Skeletal muscle satellite cell (primary cell): Measurements from ENCODE around the gene PHPT1.
A peak's percentile ranks its signal among the peaks of the same experiment; 100 is the strongest.
"Not testable (repeated sequence)": the region's sequence is repeated elsewhere in the genome, so short reads cannot be mapped to it uniquely, and the experiment has no call there.

Experiments
- H3K27me3 ChIP-seq: 2 replicates; pipeline ENCODE4 v1.7.0; 2013; ENCODE audit warnings: low read length; ENCODE audit not compliant: control insufficient read depth, insufficient read depth
- H3K36me3 ChIP-seq: 2 replicates; pipeline ENCODE4 v1.7.0; 2013; ENCODE audit warnings: mild to moderate bottlenecking, control low read depth, low read length; ENCODE audit not compliant: insufficient read depth
- H3K4me1 ChIP-seq: 2 replicates; pipeline ENCODE4 v1.7.0; 2013; ENCODE audit warnings: low read length; ENCODE audit not compliant: control insufficient read depth, insufficient read depth
- H3K4me2 ChIP-seq: 2 replicates; pipeline ENCODE4 v1.7.0; 2013; ENCODE audit warnings: mild to moderate bottlenecking, low read length
- H3K4me3 ChIP-seq: 2 replicates; pipeline ENCODE4 v1.7.0; 2013; ENCODE audit warnings: low read length
- H3K9ac ChIP-seq: 2 replicates; pipeline ENCODE4 v1.7.0; 2013; ENCODE audit warnings: mild to moderate bottlenecking, low read depth, low read length, moderate library complexity
- H3K9me3 ChIP-seq: replicated peaks from 2 replicates; pipeline ENCODE4 v1.7.0; 2013; ENCODE audit warnings: mild to moderate bottlenecking, control low read depth, low read length

The PHPT1 gene

GRCh38 chr9:136841646-136842379 is 7.4 kb upstream of the PHPT1 start:
- Histone ChIP-seq H3K4me3 (peak overlapping the region; percentile 76), H3K36me3 (peaks cover 12% of the 10 kb centered on the region), H3K4me1 (peaks cover 44% of the 10 kb centered on the region), H3K4me2 (peak overlapping the region; percentile 89)
- H3K9me3 ChIP-seq, H3K9ac ChIP-seq, H3K27me3 ChIP-seq: not testable (repeated sequence)

GRCh38 chr9:136842380-136842948 is 6.7 kb upstream of the PHPT1 start, which contains the start of gene AJM1:
AJM1 (plus strand) TSS chr9:136842478; CDS start chr9:136844415, 1,937 bp downstream.
- H3K9me3 ChIP-seq, H3K27me3 ChIP-seq: not testable (repeated sequence)
- Histone ChIP-seq H3K9ac (peak within 1 kb of the TSS; percentile 62), H3K4me1 (peaks cover 44% of the 10 kb centered on the region), H3K36me3 (peaks cover 12% of the 10 kb centered on the region), H3K4me2 (peak within 1 kb of the TSS; percentile 89), H3K4me3 (peak within 1 kb of the TSS; percentile 76)

GRCh38 chr9:136843159-136843800 is 5.9 kb upstream of the PHPT1 start:
- H3K9ac ChIP-seq, H3K9me3 ChIP-seq, H3K27me3 ChIP-seq: not testable (repeated sequence)
- Histone ChIP-seq H3K36me3 (peaks cover 12% of the 10 kb centered on the region), H3K4me1 (peaks cover 51% of the 10 kb centered on the region), H3K4me3 (peak overlapping the region; percentile 13), H3K4me2 (peak overlapping the region; percentile 58)

GRCh38 chr9:136843801-136844740 is 5.1 kb upstream of the PHPT1 start:
- not testable (repeated sequence) for H3K9me3 ChIP-seq, H3K27me3 ChIP-seq, H3K4me2 ChIP-seq, H3K9ac ChIP-seq, H3K4me3 ChIP-seq
- H3K4me1 ChIP-seq, result peaks cover 51% of the 10 kb centered on the region
- peaks cover 11% of the 10 kb centered on the region for H3K36me3 ChIP-seq

- H3K9ac ChIP-seq, result no peak overlapping the region
- H3K9me3 ChIP-seq, result no peaks in the 10 kb centered on the region
- no peak overlapping the region for H3K4me3 ChIP-seq
- peaks cover 3% of the 10 kb centered on the region for H3K36me3 ChIP-seq
- H3K4me1 ChIP-seq, result peaks cover 45% of the 10 kb centered on the region
- H3K27me3 ChIP-seq, result peaks cover 4% of the 10 kb centered on the region
- H3K4me2 ChIP-seq, result no peak overlapping the region
Observed at GRCh38 chr9:136844761-136845464, 4.3 kb upstream of the PHPT1 start.

- peaks cover 5% of the 10 kb centered on the region for H3K36me3 ChIP-seq
- peaks cover 4% of the 10 kb centered on the region for H3K27me3 ChIP-seq
- H3K4me3 ChIP-seq, result no peak overlapping the region
- H3K9me3 ChIP-seq, result no peaks in the 10 kb centered on the region
- H3K4me1 ChIP-seq, result peaks cover 45% of the 10 kb centered on the region
- H3K4me2 ChIP-seq, result no peak overlapping the region
- no peak overlapping the region for H3K9ac ChIP-seq
Observed at GRCh38 chr9:136845465-136846260, 3.5 kb upstream of the PHPT1 start.

- Histone ChIP-seq H3K9me3 (no peaks in the 10 kb centered on the region), H3K4me1 (peaks cover 38% of the 10 kb centered on the region), H3K36me3 (peaks cover 5% of the 10 kb centered on the region), H3K27me3 (peaks cover 4% of the 10 kb centered on the region), H3K4me2 (no peak overlapping the region), H3K4me3 (peak overlapping the region; percentile 34), H3K9ac (no peak overlapping the region)
Observed at GRCh38 chr9:136846376-136847087, 2.7 kb upstream of the PHPT1 start.

GRCh38 chr9:136847088-136847825 is 2.0 kb upstream of the PHPT1 start:
- H3K9me3 ChIP-seq, result no peaks in the 10 kb centered on the region

GRCh38 chr9:136847826-136848392 is 1.3 kb upstream of the PHPT1 start:
- peak overlapping the region; percentile 76 for H3K9ac ChIP-seq
- peaks cover 4% of the 10 kb centered on the region for H3K27me3 ChIP-seq
- peaks cover 28% of the 10 kb centered on the region for H3K4me1 ChIP-seq

More at GRCh38 chr9:136847088-136847825, 2.0 kb upstream of the PHPT1 start:
- Histone ChIP-seq H3K36me3 (peaks cover 9% of the 10 kb centered on the region), H3K4me3 (peak overlapping the region; percentile 98), H3K27me3 (peaks cover 4% of the 10 kb centered on the region), H3K4me1 (peaks cover 31% of the 10 kb centered on the region), H3K4me2 (peak overlapping the region; percentile 100), H3K9ac (peak overlapping the region; percentile 76)

More at GRCh38 chr9:136847826-136848392, 1.3 kb upstream of the PHPT1 start:
- peak overlapping the region; percentile 98 for H3K4me3 ChIP-seq
- peak overlapping the region; percentile 100 for H3K4me2 ChIP-seq
- no peaks in the 10 kb centered on the region for H3K9me3 ChIP-seq
- peaks cover 9% of the 10 kb centered on the region for H3K36me3 ChIP-seq
